Activated T-cell treated with anti-CD3 and anti-CD28 coated beads, Interleukin-2, amount 50 U/mL, for 24 hours (primary cell): ENCODE measurements around the gene DHRS2.

Experiments used
- DNase-seq: peaks from one replicate; pipeline ENCODE4 v3.0.0-alpha.2; 2020
- H3K27ac Mint-ChIP-seq: 2 replicates; pipeline ENCODE4 v1.8.0; 2020; ENCODE audit warnings: mild to moderate bottlenecking, mixed read lengths
- H3K27me3 Mint-ChIP-seq: 2 replicates; pipeline ENCODE4 v1.8.0; 2020; ENCODE audit warnings: mixed read lengths
- H3K36me3 Mint-ChIP-seq: 2 replicates; pipeline ENCODE4 v1.8.0; 2020; ENCODE audit warnings: low read depth, mixed read lengths
- H3K4me1 Mint-ChIP-seq: 2 replicates; pipeline ENCODE4 v1.8.0; 2020; ENCODE audit warnings: low read depth, mixed read lengths
- H3K4me3 Mint-ChIP-seq: 2 replicates; pipeline ENCODE4 v1.8.0; 2020; ENCODE audit warnings: mild to moderate bottlenecking, moderate library complexity, mixed read lengths
- H3K9me3 Mint-ChIP-seq: 2 replicates; pipeline ENCODE4 v1.8.0; 2020; ENCODE audit warnings: mixed read lengths

The DHRS2 gene

DNA sequence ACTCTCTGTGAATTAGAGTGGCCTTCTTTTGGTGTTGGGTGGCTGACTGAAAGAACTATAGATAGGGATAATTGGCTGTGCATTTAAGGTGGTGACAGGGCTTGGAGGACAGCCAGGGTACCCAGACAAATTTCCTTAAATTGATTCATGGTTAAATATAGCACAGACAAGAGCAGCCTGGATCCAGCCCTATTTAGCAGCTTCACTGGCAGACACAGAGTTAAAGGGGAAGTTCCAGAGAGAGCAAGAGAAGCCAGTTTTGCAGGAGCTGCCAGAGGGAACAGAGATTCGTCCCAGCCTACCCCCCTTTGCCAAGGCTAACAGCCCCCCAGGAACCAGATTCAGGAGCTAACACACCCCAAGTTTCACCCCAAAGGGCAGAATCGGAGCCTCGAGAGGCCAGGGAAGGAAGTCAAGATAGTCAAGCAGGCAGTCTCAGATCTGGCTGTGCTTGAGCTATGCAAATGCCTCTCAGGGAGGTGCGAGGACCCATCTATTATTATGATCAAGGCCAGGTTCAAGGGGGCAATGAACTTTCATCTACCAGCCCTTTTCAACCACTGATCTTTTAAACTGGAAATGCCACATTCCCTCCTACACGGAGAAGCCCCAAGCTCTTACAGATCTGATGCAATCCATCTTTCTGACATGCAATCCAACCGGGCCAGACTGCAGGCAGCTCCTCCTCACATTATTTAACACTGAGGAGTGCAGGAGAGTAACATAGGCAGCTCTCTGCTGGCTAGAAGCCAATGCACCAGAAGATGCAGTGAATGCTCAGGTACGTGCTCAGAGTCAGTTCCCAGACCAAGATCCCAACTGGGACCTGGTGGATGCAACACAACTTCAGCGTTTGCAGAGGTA lies 58.2 kb downstream of the DHRS2 start:
- no peak for DNase-seq
- Mint-ChIP-seq H3K27me3 (peaks cover 19% of the 10 kb centered on the region), H3K9me3 (no peaks in the 10 kb centered on the region), H3K4me1 (peaks cover 3% of the 10 kb centered on the region), H3K4me3 (no peak overlapping the region), H3K27ac (no peak overlapping the region), H3K36me3 (no peaks in the 10 kb centered on the region)
